T-helper 2 cell treated with Interferon-gamma antibody and Interleukin-4, amounts not matched to agents 5 μg/mL and 100 μg/mL, for 36 hours (primary cell): ENCODE measurements around the gene SMARCD3.

ENCODE experiments used
- DNase-seq: peaks from one replicate; pipeline ENCODE4 v3.0.0; 2021; ENCODE audit warnings: low spot score
- H3K27ac Mint-ChIP-seq: one replicate; pipeline ENCODE4 v1.8.0; 2021; ENCODE audit warnings: mild to moderate bottlenecking, mixed read lengths
- H3K27me3 Mint-ChIP-seq: one replicate; pipeline ENCODE4 v1.8.0; 2021; ENCODE audit warnings: low read depth, mixed read lengths
- H3K36me3 Mint-ChIP-seq: one replicate; pipeline ENCODE4 v1.8.0; 2021; ENCODE audit warnings: low read depth, mixed read lengths
- H3K4me1 Mint-ChIP-seq: one replicate; pipeline ENCODE4 v1.8.0; 2021; ENCODE audit warnings: low read depth, mixed read lengths
- H3K4me3 Mint-ChIP-seq: one replicate; pipeline ENCODE4 v1.8.0; 2022; ENCODE audit warnings: mild to moderate bottlenecking, moderate library complexity, mixed read lengths
- H3K9me3 Mint-ChIP-seq: one replicate; pipeline ENCODE4 v1.8.0; 2021; ENCODE audit warnings: mixed read lengths

SMARCD3 gene

DNA sequence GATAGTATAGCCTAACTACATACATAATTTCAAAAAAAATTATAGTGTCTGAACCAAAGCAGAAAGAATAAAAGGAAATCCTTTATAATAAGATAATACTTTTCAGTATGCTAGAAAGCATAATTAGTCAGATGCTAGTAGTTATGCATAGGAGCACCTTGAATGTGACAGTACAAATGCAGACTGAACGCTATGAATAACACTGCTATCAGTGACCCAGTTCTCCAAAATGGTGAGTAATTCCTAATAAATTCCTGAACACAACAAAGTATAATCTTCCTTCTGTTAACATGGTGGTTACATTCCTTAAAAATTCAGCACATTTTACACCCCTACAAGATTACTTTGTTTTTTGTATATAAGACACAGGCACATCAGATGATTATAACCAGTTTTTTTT is 17.4 kb downstream of the SMARCD3 start:
- H3K4me3 Mint-ChIP-seq: peak overlapping the region; percentile 29

DNA sequence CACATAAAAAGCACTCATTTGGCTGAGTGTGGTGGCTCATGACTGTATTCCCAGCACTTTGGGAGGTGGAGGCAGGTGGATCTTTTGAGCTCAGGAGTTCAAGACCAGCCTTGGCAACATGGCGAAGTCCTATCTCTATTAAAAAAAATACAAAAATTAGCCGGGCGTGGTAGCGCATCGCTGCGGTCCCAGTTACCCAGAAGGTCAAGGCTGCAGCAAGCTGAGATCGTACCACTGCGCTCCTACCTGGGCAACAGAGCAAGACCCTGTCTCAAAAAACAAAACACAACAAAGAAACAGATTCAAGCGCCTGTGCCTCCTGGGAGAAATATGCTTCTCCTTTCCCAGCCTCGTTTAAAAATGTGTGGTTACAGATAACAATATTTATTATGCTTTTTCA is 19.2 kb downstream of the SMARCD3 start:
- Mint-ChIP-seq H3K36me3 (peaks cover 19% of the 10 kb centered on the region), H3K4me3 (no peak overlapping the region), H3K27me3 (peaks cover 4% of the 10 kb centered on the region), H3K9me3 (no peaks in the 10 kb centered on the region), H3K27ac (no peak overlapping the region), H3K4me1 (peaks cover 36% of the 10 kb centered on the region)
- no peak for DNase-seq

More for the DNA sequence above, 17.4 kb downstream of the SMARCD3 start:
- Mint-ChIP-seq H3K27me3 (peaks cover 4% of the 10 kb centered on the region), H3K27ac (no peak overlapping the region), H3K36me3 (peaks cover 16% of the 10 kb centered on the region), H3K4me1 (peaks cover 27% of the 10 kb centered on the region), H3K9me3 (no peaks in the 10 kb centered on the region)
- DNase-seq: no peak

DNA sequence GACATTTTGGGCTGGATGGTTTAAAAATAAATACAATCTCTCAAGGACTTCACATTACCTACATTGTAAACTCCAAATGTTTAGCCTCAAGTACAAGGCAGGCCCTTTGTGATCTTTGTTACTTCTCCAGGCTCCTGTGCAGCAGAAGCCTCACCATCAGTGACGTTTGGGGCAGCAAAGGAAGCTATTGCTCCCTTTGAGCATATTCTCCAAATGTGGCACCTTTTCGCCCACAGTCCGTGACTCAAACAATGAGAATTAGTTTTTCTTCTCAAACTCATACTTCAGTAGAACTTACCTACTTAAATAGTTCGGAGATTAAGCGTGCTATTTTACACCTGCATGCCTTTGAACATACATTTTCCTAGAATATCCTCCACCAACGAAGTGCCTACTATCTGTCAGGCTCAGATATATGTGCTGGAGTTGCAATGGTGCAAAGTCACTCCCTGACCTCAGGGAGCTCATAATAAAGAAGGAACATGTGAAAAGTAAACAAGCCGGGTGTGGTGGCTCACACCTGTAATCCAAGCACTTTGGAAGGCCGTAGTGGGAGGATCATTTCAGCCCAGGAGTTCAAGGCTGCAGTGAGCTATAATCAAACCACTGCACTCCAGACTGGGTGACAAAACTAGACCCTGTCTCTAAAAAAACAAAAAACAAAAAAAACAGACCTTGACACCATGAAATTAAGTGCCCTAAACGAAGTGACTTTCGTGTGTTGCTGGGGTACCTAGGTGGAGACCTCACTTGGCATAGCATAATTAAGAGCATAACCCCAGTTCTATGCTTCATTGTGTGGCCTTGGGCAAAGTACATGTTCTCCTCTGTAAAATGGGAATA is 20.2 kb downstream of the SMARCD3 start:
- H3K36me3 Mint-ChIP-seq: peaks cover 23% of the 10 kb centered on the region
- no peak for DNase-seq

DNA sequence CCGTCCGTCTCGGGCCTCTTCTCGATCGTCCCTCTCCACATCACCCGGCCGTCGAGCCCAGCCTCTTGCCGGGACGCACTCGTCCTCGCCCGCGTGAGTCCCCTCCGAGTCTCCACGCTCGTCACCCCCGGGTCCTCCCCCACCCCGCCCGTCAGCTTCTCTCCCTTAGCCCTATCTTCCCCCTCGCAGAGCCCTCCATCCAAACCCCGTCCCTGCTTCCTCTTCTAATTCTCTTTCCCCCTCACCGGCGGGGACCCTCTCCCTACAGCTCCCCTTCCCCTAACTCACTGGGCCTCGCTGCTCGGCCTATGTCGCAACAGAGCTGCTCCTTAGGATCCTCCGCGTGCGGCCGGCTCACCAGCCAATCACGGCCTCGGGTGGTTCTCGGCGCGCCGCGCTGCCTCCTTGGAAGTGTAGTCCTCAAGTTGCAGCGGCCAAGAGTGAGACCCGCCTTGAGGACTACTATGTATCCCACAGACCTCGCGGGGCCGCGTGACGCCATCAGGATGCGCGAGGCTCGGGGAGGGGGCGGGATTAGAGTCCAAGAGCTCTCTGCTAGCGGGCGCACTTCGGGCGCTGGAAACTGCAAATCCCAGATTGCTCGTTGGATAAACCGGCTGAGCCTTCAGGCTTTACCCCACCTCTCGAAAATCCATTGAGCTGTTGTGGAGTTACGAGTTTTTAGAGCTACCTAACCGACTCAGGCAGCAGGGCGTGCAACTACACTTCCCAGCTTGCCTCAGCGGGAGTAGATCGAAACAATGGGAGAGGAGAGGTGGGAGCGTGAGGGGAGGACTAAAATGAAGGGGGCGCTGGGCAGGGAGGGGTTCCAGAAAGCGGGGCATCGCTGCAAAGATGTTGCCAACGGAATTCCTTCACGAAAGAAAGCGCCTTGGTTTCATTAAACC is 21.4 kb downstream of the SMARCD3 start, which contains the start of gene ABCF2:
TSS of gene ABCF2 (minus strand) at position 331 of the 908 bp plus-strand sequence. CDS start 747 bp downstream, outside the sequence.
- H3K4me3 Mint-ChIP-seq: peak within 1 kb of the TSS; percentile 96
- H3K27ac Mint-ChIP-seq: peak within 1 kb of the TSS; percentile 96
- peaks cover 4% of the 10 kb centered on the region for H3K27me3 Mint-ChIP-seq
- peak; percentile 98 for DNase-seq
- H3K9me3 Mint-ChIP-seq: no peaks in the 10 kb centered on the region
- peaks cover 27% of the 10 kb centered on the region for H3K36me3 Mint-ChIP-seq
- peaks cover 27% of the 10 kb centered on the region for H3K4me1 Mint-ChIP-seq

More for the DNA sequence above, 20.2 kb downstream of the SMARCD3 start:
- H3K4me1 Mint-ChIP-seq: peaks cover 28% of the 10 kb centered on the region
- H3K4me3 Mint-ChIP-seq: peak overlapping the region; percentile 96
- H3K9me3 Mint-ChIP-seq: no peaks in the 10 kb centered on the region
- peak overlapping the region; percentile 96 for H3K27ac Mint-ChIP-seq
- peaks cover 4% of the 10 kb centered on the region for H3K27me3 Mint-ChIP-seq

DNA sequence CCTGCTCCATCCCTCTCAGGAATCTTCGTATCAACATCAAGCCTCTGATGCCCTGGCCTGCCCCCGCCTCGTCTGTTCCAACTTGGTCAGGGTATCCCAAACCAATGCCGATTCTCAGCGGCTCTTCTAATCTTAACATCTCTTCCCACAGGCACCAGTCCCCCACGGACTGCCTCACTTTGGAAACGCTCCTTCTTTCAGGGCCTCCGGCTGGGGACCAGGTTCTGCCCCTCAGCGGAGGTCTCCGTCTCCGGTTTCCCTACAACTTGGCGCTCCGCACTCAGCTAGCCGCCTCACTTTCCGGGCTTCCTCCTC is 22.0 kb downstream of the SMARCD3 start:
- no peak for DNase-seq
- no peaks in the 10 kb centered on the region for H3K9me3 Mint-ChIP-seq
- H3K4me3 Mint-ChIP-seq: peak overlapping the region; percentile 96
- H3K36me3 Mint-ChIP-seq: peaks cover 27% of the 10 kb centered on the region
- peaks cover 4% of the 10 kb centered on the region for H3K27me3 Mint-ChIP-seq
- H3K27ac Mint-ChIP-seq: peak overlapping the region; percentile 96
- H3K4me1 Mint-ChIP-seq: peaks cover 21% of the 10 kb centered on the region

DNA sequence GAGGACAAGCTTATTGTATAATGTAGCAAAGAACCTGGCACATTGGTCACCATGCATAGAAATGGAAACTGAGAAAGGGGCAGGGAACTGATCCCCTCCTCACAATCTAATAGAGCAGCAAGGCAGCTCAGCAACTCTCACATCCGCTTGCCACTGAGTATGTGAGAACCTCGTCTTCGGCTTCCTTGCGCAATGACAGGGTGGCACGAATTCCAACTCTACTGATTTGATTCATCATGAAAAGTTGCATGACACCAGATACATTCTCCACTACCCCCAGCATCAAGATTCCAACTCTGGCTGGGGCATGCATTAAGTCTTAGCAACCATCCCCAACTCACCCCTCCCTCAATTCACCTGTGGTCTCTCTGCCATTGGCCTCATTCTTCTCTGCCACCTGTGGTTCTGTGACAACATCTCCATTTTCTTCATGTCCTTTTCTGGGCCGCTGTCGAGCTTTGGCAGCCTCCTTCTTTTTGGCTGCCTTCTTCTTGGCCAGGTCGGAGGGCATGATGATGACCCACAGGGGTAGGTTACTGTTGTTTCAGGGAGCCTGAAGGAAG is 22.5 kb downstream of the SMARCD3 start:
- peak overlapping the region; percentile 96 for H3K27ac Mint-ChIP-seq
- peaks cover 18% of the 10 kb centered on the region for H3K4me1 Mint-ChIP-seq
- no peaks in the 10 kb centered on the region for H3K9me3 Mint-ChIP-seq
- no peak for DNase-seq
- peak overlapping the region; percentile 96 for H3K4me3 Mint-ChIP-seq
- peaks cover 4% of the 10 kb centered on the region for H3K27me3 Mint-ChIP-seq
- peaks cover 27% of the 10 kb centered on the region for H3K36me3 Mint-ChIP-seq

DNA sequence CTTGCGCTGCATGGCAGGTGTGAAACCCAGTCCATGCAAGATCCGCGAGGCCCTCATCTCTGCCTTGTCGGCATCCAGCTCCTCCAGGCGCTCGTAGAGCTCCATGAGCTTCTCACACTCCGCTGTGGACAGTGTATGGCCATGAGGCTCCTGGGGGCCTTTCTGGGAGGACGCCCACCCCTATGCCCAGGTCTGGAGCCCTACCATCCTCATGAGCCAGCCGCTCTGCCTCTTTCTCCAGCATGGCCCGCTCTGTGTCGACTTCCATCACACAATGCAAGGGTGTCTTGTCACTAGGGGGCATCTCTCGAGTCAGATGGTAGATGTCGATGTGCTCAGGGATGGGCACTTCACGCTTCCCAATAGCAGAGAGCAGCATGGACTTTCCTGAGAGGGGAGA is 24.8 kb downstream of the SMARCD3 start:
- Mint-ChIP-seq H3K4me3 (no peak overlapping the region), H3K27ac (no peak overlapping the region), H3K4me1 (peaks cover 18% of the 10 kb centered on the region), H3K36me3 (peaks cover 35% of the 10 kb centered on the region), H3K9me3 (no peaks in the 10 kb centered on the region), H3K27me3 (no peaks in the 10 kb centered on the region)
- no peak for DNase-seq

DNA sequence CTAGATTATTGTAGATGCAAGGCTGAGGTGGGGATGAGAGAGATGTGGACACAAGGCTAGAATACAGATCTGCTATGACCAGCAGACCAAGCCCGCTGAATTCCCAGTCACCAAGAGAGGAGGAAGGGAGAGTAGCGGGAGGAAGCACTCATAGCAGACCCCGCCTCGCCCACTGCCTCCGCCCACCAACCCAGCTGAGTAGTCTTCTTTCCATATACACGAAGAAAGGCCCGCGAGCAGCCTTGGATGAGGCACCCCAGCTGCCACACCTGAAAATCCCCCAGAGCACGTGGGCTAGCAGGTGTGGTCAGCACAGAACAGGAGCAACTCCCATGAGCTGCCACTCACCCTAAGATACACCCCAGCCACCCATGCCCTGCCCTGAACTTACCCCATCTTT is 30.3 kb downstream of the SMARCD3 start:
- no peaks in the 10 kb centered on the region for H3K27me3 Mint-ChIP-seq
- H3K27ac Mint-ChIP-seq: no peak overlapping the region
- H3K9me3 Mint-ChIP-seq: no peaks in the 10 kb centered on the region
- H3K4me3 Mint-ChIP-seq: no peak overlapping the region
- no peaks in the 10 kb centered on the region for H3K4me1 Mint-ChIP-seq
- no peak for DNase-seq
- H3K36me3 Mint-ChIP-seq: peaks cover 44% of the 10 kb centered on the region

DNA sequence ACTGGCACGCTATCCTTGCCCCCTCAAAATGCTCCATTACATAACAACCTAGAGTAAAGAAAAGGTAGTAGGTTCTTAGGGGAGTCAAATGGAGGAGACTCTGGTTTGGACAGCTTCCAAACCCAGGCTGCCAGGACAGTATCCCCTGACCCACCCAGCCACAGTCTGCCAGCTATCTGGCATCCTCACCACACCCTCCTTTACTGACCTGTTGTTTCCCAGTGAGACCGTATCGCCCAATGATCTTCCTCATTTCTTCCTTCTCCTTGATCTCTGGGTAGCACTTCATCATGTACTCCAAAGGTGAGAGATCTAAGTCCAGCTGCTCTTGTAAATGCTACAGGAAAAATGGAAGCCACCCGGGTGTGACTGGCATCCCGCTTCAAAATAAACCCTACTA is 33.1 kb downstream of the SMARCD3 start:
- Mint-ChIP-seq H3K36me3 (peaks cover 42% of the 10 kb centered on the region), H3K4me3 (no peak overlapping the region), H3K27ac (no peak overlapping the region), H3K4me1 (no peaks in the 10 kb centered on the region), H3K9me3 (no peaks in the 10 kb centered on the region), H3K27me3 (no peaks in the 10 kb centered on the region)
- DNase-seq: no peak

DNA sequence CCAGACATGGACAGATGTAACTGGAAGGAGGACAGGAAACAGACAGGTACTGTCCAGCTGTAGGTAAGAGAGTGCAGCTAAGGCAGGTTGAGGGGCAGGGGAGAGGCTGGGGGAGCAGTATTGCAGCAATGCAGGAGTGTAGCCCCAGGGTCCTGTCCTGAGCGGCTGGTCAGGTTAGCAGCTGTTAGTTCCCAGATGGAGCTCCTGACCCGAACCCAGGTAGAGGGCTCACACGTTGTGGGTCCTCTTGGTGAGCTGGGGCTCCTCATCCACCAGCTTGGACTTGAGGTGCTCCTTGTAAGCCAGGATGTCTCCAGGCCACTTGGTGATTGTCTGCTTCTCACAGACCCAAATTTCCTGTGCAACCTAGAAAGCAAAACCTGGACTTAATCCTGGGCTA is 34.7 kb downstream of the SMARCD3 start:
- H3K27ac Mint-ChIP-seq: no peak overlapping the region
- no peaks in the 10 kb centered on the region for H3K4me1 Mint-ChIP-seq
- no peak for DNase-seq
- H3K36me3 Mint-ChIP-seq: peaks cover 37% of the 10 kb centered on the region
- no peak overlapping the region for H3K4me3 Mint-ChIP-seq
- H3K27me3 Mint-ChIP-seq: no peaks in the 10 kb centered on the region
- no peaks in the 10 kb centered on the region for H3K9me3 Mint-ChIP-seq

DNA sequence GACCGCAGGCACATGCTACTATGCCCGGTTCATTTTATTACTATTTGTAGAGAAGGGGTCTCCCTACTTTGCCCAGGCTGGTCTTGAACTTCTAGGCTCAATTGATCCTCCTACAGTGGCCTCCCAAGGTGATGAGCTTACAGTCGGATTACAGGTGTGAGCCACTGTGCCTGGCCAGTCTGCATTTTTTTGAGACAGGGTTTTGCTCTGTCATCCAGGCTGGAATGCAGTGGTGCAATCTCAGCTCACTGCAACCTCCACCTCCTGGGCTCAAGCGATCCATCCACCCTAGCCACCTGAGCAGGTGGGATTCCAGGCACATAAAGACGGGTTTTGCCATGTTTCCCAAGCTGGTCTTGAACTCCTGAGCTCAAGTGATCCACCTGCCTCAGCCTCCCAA is 35.9 kb downstream of the SMARCD3 start:
- DNase-seq: no peak
- H3K4me3 Mint-ChIP-seq: no peak overlapping the region
- H3K9me3 Mint-ChIP-seq: no peaks in the 10 kb centered on the region
- H3K27ac Mint-ChIP-seq: no peak overlapping the region
- H3K27me3 Mint-ChIP-seq: no peaks in the 10 kb centered on the region
- peaks cover 8% of the 10 kb centered on the region for H3K4me1 Mint-ChIP-seq
- H3K36me3 Mint-ChIP-seq: peaks cover 25% of the 10 kb centered on the region

DNA sequence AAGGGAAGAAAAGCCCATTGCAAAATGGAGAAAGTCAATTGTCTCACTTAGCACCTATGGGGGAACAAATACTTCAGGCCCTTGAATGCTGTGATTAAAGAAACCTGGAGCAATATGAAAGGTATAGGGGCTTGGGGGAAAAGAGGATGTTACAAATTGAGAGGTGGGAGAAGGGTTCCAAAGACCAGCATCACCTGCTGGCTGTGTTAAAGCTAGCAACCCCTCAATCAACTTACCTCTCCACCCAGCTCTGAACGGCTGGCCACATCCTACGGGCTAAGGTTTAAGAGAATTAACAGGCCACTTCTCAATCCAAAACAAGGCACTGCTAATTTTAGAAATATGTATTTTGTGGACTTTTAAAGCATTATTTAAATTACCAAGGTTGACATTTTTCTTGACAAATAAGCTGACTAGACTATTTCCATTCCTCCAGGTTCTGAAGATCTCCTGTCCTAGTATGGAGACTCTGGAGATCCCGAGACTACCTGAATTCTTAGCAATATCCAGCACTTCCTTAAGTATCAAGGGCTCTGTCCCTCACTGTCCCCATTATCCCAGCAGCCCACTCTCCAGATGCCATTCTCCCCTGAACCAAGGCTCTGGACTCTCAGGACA is 37.2 kb downstream of the SMARCD3 start:
- DNase-seq: no peak

DNA sequence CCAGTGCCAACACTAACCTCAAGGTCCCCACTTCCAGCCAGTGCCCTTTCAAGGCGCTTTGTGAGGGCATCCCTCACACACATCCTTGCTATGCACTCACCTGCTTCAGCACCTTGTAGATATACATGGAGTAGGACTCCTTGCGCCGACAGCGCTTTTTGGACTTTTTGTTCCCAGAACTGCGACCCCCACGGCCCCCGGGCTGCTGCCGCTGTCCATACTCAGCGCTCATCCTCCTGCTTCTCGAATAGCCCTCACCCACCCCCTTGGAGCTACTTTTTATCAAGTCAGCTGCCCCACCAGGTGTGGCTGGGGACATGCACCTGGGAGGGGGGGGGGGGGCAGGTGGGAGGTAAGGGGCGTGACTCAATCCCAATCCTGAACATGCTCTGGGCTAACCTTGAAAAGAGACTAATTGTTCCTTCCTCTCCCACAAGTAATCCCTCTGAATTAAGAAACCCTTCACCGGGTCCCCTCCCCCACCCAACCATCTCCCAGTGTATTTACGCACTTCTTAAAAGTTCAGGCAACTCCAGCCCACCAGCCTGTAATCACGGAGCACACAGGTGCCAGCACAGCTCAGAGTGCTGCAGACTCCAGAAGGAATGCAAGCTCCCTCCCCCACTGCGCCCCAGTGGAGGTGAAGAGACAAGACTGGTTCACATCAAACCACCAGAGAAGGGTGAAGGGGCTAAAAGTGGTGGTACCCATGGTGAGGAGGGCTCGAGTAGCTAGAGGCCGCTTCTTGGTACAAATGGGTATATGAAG is 38.2 kb downstream of the SMARCD3 start, which contains the start of gene H2BK1:
TSS of gene H2BK1 (minus strand) at position 402 of the 768 bp plus-strand sequence. CDS start at position 232, 170 bp downstream.
- Mint-ChIP-seq H3K27ac (peak within 1 kb of the TSS; percentile 41), H3K36me3 (peaks cover 18% of the 10 kb centered on the region), H3K4me1 (peaks cover 23% of the 10 kb centered on the region), H3K4me3 (no peak within 1 kb of the TSS), H3K27me3 (peaks cover 4% of the 10 kb centered on the region), H3K9me3 (no peaks in the 10 kb centered on the region)
- DNase-seq: no peak

More for the DNA sequence above, 37.2 kb downstream of the SMARCD3 start:
- H3K27ac Mint-ChIP-seq: no peak overlapping the region
- H3K9me3 Mint-ChIP-seq: no peaks in the 10 kb centered on the region
- peaks cover 2% of the 10 kb centered on the region for H3K27me3 Mint-ChIP-seq
- peaks cover 22% of the 10 kb centered on the region for H3K36me3 Mint-ChIP-seq
- no peak overlapping the region for H3K4me3 Mint-ChIP-seq
- peaks cover 20% of the 10 kb centered on the region for H3K4me1 Mint-ChIP-seq
